PC-3 (cell line): ENCODE results near the gene RAP1GAP2. TPM values are rescaled to one million over a fixed set of nuclear protein-coding genes. Genes with fewer than 3 reads are reported as not detected.

Experiments
- ATAC-seq: fragments of 200-7000 bp; cut with Tn5 transposase; 2 replicates; pipeline ENCODE4 v1.9.1; 2020; ENCODE audit warnings: mild to moderate bottlenecking, moderate library complexity
- BruUV-seq: library from RNA; stranded (reverse); fragments of 400-500 nt; replicated peaks from 2 replicates; lab custom pipeline; 2021; lab: Mats Ljungman, UMichigan
- CTCF ChIA-PET: fragments of 300-600 bp; sonication (Branson Sonifier 250); formaldehyde crosslinking; loops from one replicate; lab custom pipeline; 2022; ENCODE audit warnings: antibody characterized with exemption; lab: Charles Lee
- POLR2A ChIA-PET: fragments of 300-600 bp; sonication (Branson Sonifier 250); formaldehyde crosslinking; loops from one replicate; lab custom pipeline; 2022; ENCODE audit warnings: antibody characterized with exemption; ENCODE audit not compliant: unreplicated experiment; lab: Charles Lee
- DNase-seq: peaks from one replicate; pipeline ENCODE4 v3.0.0-alpha.2; 2015
- H2AFZ ChIP-seq: fragments of 300-600 bp; sonication (generic); 2 replicates; pipeline ENCODE4 v1.6.0; 2016; ENCODE audit warnings: antibody characterized with exemption, low read length
- H3F3A ChIP-seq: fragments of 300-600 bp; sonication (generic); one replicate; pipeline ENCODE4 v1.6.0; 2017; ENCODE audit warnings: antibody characterized with exemption, low read length, control low read depth, mild to moderate bottlenecking; ENCODE audit not compliant: unreplicated experiment
- H3K27ac ChIP-seq: fragments of 300-600 bp; sonication (generic); 2 replicates; pipeline ENCODE4 v1.5.1; 2016; ENCODE audit warnings: mild to moderate bottlenecking, low read length
- H3K27me3 ChIP-seq: fragments of 300-600 bp; sonication (generic); 2 replicates; pipeline ENCODE4 v1.6.1; 2016; ENCODE audit warnings: low read length, mixed read lengths
- H3K36me3 ChIP-seq: fragments of 300-600 bp; sonication (generic); 2 replicates; pipeline ENCODE4 v1.6.1; 2016; ENCODE audit warnings: low read depth, mixed run types, low read length, mixed read lengths
- H3K4me1 ChIP-seq: fragments of 300-600 bp; sonication (generic); 2 replicates; pipeline ENCODE4 v1.5.1; 2016; ENCODE audit warnings: low read length; ENCODE audit not compliant: insufficient read depth
- H3K4me2 ChIP-seq: fragments of 300-600 bp; sonication (generic); 2 replicates; pipeline ENCODE4 v1.6.0; 2016; ENCODE audit warnings: low read length
- H3K4me3 ChIP-seq: fragments of 300-600 bp; sonication (generic); 2 replicates; pipeline ENCODE4 v1.5.1; 2016; ENCODE audit warnings: mild to moderate bottlenecking, low read length, mixed read lengths
- H3K79me2 ChIP-seq: fragments of 300-600 bp; sonication (generic); 2 replicates; pipeline ENCODE4 v1.6.1; 2017; ENCODE audit warnings: low read length, mixed read lengths
- H3K9ac ChIP-seq: fragments of 300-600 bp; sonication (generic); 2 replicates; pipeline ENCODE4 v1.6.0; 2016; ENCODE audit warnings: mild to moderate bottlenecking, low read length
- H3K9me2 ChIP-seq: fragments of 300-600 bp; sonication (generic); replicated peaks from 2 replicates; pipeline ENCODE4 v1.6.1; 2016; ENCODE audit warnings: mixed run types, low read length, mixed read lengths
- H3K9me3 ChIP-seq: fragments of 300-600 bp; sonication (generic); 2 replicates; pipeline ENCODE4 v1.6.1; 2016; ENCODE audit warnings: low read length, mixed read lengths
- H4K20me1 ChIP-seq: fragments of 300-600 bp; sonication (generic); 2 replicates; pipeline ENCODE4 v1.6.1; 2016; ENCODE audit warnings: low read length, mixed read lengths
- CTCF ChIP-seq: fragments of 300-600 bp; sonication (generic); conservative IDR thresholded peaks from 2 replicates; pipeline ENCODE4 v1.5.1; 2017; ENCODE audit warnings: antibody characterized with exemption, low read depth, mild to moderate bottlenecking, low read length
- EZH2 ChIP-seq: fragments of 300-600 bp; sonication (generic); IDR thresholded peaks from one replicate; pipeline ENCODE4 v1.6.1; 2017; ENCODE audit warnings: antibody characterized with exemption, mild to moderate bottlenecking, low read length; ENCODE audit not compliant: unreplicated experiment
- EZH2phosphoT487 ChIP-seq: fragments of 300-600 bp; sonication (generic); IDR thresholded peaks from 2 replicates; pipeline ENCODE4 v1.6.1; 2018; ENCODE audit warnings: mild to moderate bottlenecking, antibody characterized with exemption, low read length, borderline replicate concordance
- intact Hi-C: fragments of 100-400 bp; cut with micrococcal nuclease; formaldehyde crosslinking; loops from 2 replicates; pipeline ENCODE4 v1.9.0; 2023
- total RNA-seq: library from RNA; depleted of rRNA; stranded (reverse); fragments of >200 nt; gene quantifications from 2 replicates; pipeline ENCODE4 v1.2.3, GENCODE V29; 2014

RAP1GAP2 gene
- total RNA-seq, 1 experiment from 2014 or later: 14.5 TPM

GRCh38 chr17:2952174-2952845, 156.1 kb downstream of the RAP1GAP2 start:
- ATAC-seq: peak; percentile 32
- no peaks in the 10 kb centered on the region for H3K9me3 ChIP-seq
- no peaks in the 10 kb centered on the region for H3K9me2 ChIP-seq
- H3K36me3 ChIP-seq: no peaks in the 10 kb centered on the region
- H3K4me3 ChIP-seq: no peak overlapping the region
- no peaks in the 10 kb centered on the region for H4K20me1 ChIP-seq
- no TSS peak for BruUV-seq
- peak overlapping the region; percentile 83 for H3K27ac ChIP-seq
- peak overlapping the region; percentile 23 for H3K9ac ChIP-seq
- TF ChIP-seq EZH2 (no peak), CTCF (no peak), EZH2phosphoT487 (no peak)
- peak; percentile 70 for DNase-seq
- CTCF ChIA-PET: interaction anchor here (1.1 kb wide), 1 partner anchor 103 kb away, joined by 7 read pairs; no protein-coding TSS in a partner anchor
- intact Hi-C loops: no loop called here
- no peak overlapping the region for H2AFZ ChIP-seq
- peak overlapping the region; percentile 43 for H3K4me2 ChIP-seq
- peaks cover 5% of the 10 kb centered on the region for H3F3A ChIP-seq
- H3K79me2 ChIP-seq: peaks cover 20% of the 10 kb centered on the region
- no peaks in the 10 kb centered on the region for H3K27me3 ChIP-seq
- peaks cover 50% of the 10 kb centered on the region for H3K4me1 ChIP-seq
- POLR2A ChIA-PET: interaction anchor here (0.7 kb wide), 1 partner anchor 59 kb away, joined by 5 read pairs; no protein-coding TSS in a partner anchor

GRCh38 chr17:2954898-2955445, 158.7 kb downstream of the RAP1GAP2 start:
- peak overlapping the region; percentile 92 for H3K27ac ChIP-seq
- peak; percentile 94 for DNase-seq
- H3K79me2 ChIP-seq: peaks cover 40% of the 10 kb centered on the region
- H3K27me3 ChIP-seq: no peaks in the 10 kb centered on the region
- TF ChIP-seq CTCF (no peak), EZH2 (no peak), EZH2phosphoT487 (no peak)
- POLR2A ChIA-PET: no interaction called here
- H3F3A ChIP-seq: peaks cover 5% of the 10 kb centered on the region
- CTCF ChIA-PET: interaction anchor here (0.6 kb wide), 2 partner anchors 25 to 1954 kb away, joined by 3 read pairs; no protein-coding TSS in a partner anchor
- peaks cover 64% of the 10 kb centered on the region for H3K4me1 ChIP-seq
- peak overlapping the region; percentile 67 for H3K9ac ChIP-seq
- H3K9me3 ChIP-seq: no peaks in the 10 kb centered on the region
- H3K36me3 ChIP-seq: no peaks in the 10 kb centered on the region
- no TSS peak for BruUV-seq
- ATAC-seq: peak; percentile 87
- no peak overlapping the region for H2AFZ ChIP-seq
- H3K9me2 ChIP-seq: no peaks in the 10 kb centered on the region
- H3K4me3 ChIP-seq: peak overlapping the region; percentile 49; the same call in 1 of the 2 replicates
- H3K4me2 ChIP-seq: peak overlapping the region; percentile 76
- no peaks in the 10 kb centered on the region for H4K20me1 ChIP-seq
- intact Hi-C loops: loop anchor here (5.0 kb wide), 1 partner anchor 63 kb away; no protein-coding TSS in a partner anchor
